ENCODE results near the gene CD81.

CD81 gene

DNA sequence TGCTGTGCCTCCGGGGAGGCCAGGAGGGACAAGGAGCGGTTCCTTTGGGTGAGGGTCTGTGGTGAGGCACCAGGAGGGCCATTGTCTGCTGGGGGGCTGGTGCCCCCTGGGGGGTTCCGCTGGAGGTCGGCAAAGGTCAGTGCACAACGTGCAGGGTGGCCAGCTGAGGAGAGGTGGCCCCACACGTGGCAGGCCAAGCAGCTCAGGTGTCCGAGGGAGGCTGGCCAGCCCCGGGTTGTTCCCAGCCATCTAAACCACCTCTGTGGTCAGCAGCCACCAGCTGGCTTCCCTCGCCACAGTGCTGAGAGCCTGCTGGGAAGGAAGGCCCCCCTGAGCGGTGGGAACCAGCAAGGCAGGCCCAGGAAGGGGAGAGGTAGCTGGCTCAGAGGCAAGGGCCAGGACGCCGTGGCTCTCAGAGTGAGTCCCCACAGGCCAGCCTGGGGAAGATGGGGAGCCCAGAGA lies 27.7 kb downstream of the CD81 start:
- Histone ChIP-seq H3K27me3 (ENCODE audit: insufficient read depth, poor library complexity, severe bottlenecking) (no peaks in the 10 kb centered on the region), H3K4me3 (ENCODE audit: severe bottlenecking) (no peak overlapping the region), H3K36me3 (ENCODE audit: low read depth) (peaks cover 12% of the 10 kb centered on the region), H3K9me3 (ENCODE audit: severe bottlenecking) (no peaks in the 10 kb centered on the region), H3K4me1 (ENCODE audit: insufficient read depth, poor library complexity, severe bottlenecking) (peaks cover 4% of the 10 kb centered on the region), H3K27ac (ENCODE audit: poor library complexity, severe bottlenecking) (no peak overlapping the region)
- TF ChIP-seq, protein P1, sequence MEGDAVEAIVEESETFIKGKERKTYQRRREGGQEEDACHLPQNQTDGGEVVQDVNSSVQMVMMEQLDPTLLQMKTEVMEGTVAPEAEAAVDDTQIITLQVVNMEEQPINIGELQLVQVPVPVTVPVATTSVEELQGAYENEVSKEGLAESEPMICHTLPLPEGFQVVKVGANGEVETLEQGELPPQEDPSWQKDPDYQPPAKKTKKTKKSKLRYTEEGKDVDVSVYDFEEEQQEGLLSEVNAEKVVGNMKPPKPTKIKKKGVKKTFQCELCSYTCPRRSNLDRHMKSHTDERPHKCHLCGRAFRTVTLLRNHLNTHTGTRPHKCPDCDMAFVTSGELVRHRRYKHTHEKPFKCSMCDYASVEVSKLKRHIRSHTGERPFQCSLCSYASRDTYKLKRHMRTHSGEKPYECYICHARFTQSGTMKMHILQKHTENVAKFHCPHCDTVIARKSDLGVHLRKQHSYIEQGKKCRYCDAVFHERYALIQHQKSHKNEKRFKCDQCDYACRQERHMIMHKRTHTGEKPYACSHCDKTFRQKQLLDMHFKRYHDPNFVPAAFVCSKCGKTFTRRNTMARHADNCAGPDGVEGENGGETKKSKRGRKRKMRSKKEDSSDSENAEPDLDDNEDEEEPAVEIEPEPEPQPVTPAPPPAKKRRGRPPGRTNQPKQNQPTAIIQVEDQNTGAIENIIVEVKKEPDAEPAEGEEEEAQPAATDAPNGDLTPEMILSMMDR (IDR thresholded peaks at IDR 0.05; ENCODE audit: poor library complexity, severe bottlenecking) = no peak
- DNase-seq (ENCODE audit: low spot score) = no peak
- no peak for ATAC-seq (ENCODE audit: low read depth)

DNA sequence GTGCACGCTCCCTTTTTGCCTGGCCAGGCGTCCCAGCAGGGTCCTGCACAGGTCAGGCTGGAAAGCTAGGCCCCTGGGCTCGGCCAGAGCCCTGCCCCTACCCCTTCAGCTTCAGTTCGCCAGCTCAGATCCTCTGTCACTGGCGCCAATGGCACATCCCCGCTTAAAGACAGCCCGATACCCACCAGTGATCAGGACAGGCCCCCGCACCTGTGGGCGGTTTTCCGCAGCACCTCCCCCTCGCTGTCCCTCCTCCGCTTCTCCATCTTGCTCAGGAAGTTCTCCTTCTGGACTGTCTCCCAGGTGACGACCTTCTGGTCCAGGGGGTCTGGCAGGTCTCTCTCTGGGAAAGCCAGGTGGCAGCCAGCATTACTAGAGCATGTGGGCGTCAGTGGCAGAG lies 29.3 kb downstream of the CD81 start:
- Histone ChIP-seq H3K4me3 (ENCODE audit: severe bottlenecking) (no peak overlapping the region), H3K36me3 (ENCODE audit: low read depth) (peaks cover 12% of the 10 kb centered on the region), H3K27ac (ENCODE audit: poor library complexity, severe bottlenecking) (no peak overlapping the region), H3K27me3 (ENCODE audit: insufficient read depth, poor library complexity, severe bottlenecking) (no peaks in the 10 kb centered on the region), H3K4me1 (ENCODE audit: insufficient read depth, poor library complexity, severe bottlenecking) (peaks cover 4% of the 10 kb centered on the region), H3K9me3 (ENCODE audit: severe bottlenecking) (no peaks in the 10 kb centered on the region)
- no peak for DNase-seq (ENCODE audit: low spot score)
- no peak for ATAC-seq (ENCODE audit: low read depth)
- TF ChIP-seq, protein P1 (IDR thresholded peaks at IDR 0.05; ENCODE audit: poor library complexity, severe bottlenecking) = no peak

GRCh38 chr11:2406878-2407410 lies 29.8 kb downstream of the CD81 start:
- H3K27ac ChIP-seq (ENCODE audit: poor library complexity, severe bottlenecking) = no peak overlapping the region
- TF ChIP-seq, protein P1 (IDR thresholded peaks at IDR 0.05; ENCODE audit: poor library complexity, severe bottlenecking) = no peak
- no peak overlapping the region for H3K4me3 ChIP-seq (ENCODE audit: severe bottlenecking)
- H3K9me3 ChIP-seq (ENCODE audit: severe bottlenecking) = no peaks in the 10 kb centered on the region
- no peaks in the 10 kb centered on the region for H3K4me1 ChIP-seq (ENCODE audit: insufficient read depth, poor library complexity, severe bottlenecking)
- no peak for ATAC-seq (ENCODE audit: low read depth)
- peaks cover 11% of the 10 kb centered on the region for H3K36me3 ChIP-seq (ENCODE audit: low read depth)
- H3K27me3 ChIP-seq (ENCODE audit: insufficient read depth, poor library complexity, severe bottlenecking) = no peaks in the 10 kb centered on the region
- DNase-seq (ENCODE audit: low spot score) = no peak

- Histone ChIP-seq H3K36me3 (ENCODE audit: low read depth) (no peaks in the 10 kb centered on the region), H3K4me3 (ENCODE audit: severe bottlenecking) (no peak overlapping the region), H3K27me3 (ENCODE audit: insufficient read depth, poor library complexity, severe bottlenecking) (no peaks in the 10 kb centered on the region), H3K9me3 (ENCODE audit: severe bottlenecking) (no peaks in the 10 kb centered on the region), H3K4me1 (ENCODE audit: insufficient read depth, poor library complexity, severe bottlenecking) (no peaks in the 10 kb centered on the region), H3K27ac (ENCODE audit: poor library complexity, severe bottlenecking) (no peak overlapping the region)
- TF ChIP-seq, protein P1 (IDR thresholded peaks at IDR 0.05; ENCODE audit: poor library complexity, severe bottlenecking) = no peak
- DNase-seq (ENCODE audit: low spot score) = no peak
- no peak for ATAC-seq (ENCODE audit: low read depth)
Measured at GRCh38 chr11:2408671-2409070, 31.6 kb downstream of the CD81 start.

GRCh38 chr11:2409126-2409525 lies 32.0 kb downstream of the CD81 start:
- DNase-seq (ENCODE audit: low spot score) (no peak), ATAC-seq (ENCODE audit: low read depth) (no peak)
- TF ChIP-seq, protein P1 (IDR thresholded peaks at IDR 0.05; ENCODE audit: poor library complexity, severe bottlenecking) = no peak
- Histone ChIP-seq H3K36me3 (ENCODE audit: low read depth) (no peaks in the 10 kb centered on the region), H3K27ac (ENCODE audit: poor library complexity, severe bottlenecking) (no peak overlapping the region), H3K4me1 (ENCODE audit: insufficient read depth, poor library complexity, severe bottlenecking) (no peaks in the 10 kb centered on the region), H3K9me3 (ENCODE audit: severe bottlenecking) (no peaks in the 10 kb centered on the region), H3K27me3 (ENCODE audit: insufficient read depth, poor library complexity, severe bottlenecking) (no peaks in the 10 kb centered on the region), H3K4me3 (ENCODE audit: severe bottlenecking) (no peak overlapping the region)

All from RWPE2 (cell line).